ENCODE results near the gene LHPP.
"Not testable (repeated sequence)": the region's sequence is repeated elsewhere in the genome, so short reads cannot be mapped to it uniquely, and the experiment has no call there.

The LHPP gene

GRCh38 chr10:124461642-124462347, at the start of gene LHPP:
TSS of gene LHPP (plus strand) at chr10:124461823. CDS start at chr10:124461863, 40 bp downstream.
- peak; percentile 70 for DNase-seq (ENCODE audit: low read depth, low spot score)

GRCh38 chr10:124414076-124414475, 47.5 kb upstream of the LHPP start:
- no peak for DNase-seq (ENCODE audit: low read depth, low spot score)

- DNase-seq (ENCODE audit: low read depth, low spot score) = no peak
Observed at GRCh38 chr10:124415210-124415609, 46.4 kb upstream of the LHPP start.

- DNase-seq (ENCODE audit: low read depth, low spot score) = no peak
Observed at GRCh38 chr10:124416733-124417132, 44.9 kb upstream of the LHPP start.

- DNase-seq (ENCODE audit: low read depth, low spot score) = no peak
Observed at GRCh38 chr10:124417895-124418725, 43.5 kb upstream of the LHPP start.

GRCh38 chr10:124418726-124419501, 42.7 kb upstream of the LHPP start, which contains the start of gene OAT:
TSS of gene OAT (minus strand) at chr10:124418923. CDS start at chr10:124412171, 6,752 bp downstream.
- DNase-seq (ENCODE audit: low read depth, low spot score) = peak; percentile 91

- no peak for DNase-seq (ENCODE audit: low read depth, low spot score)
Observed at GRCh38 chr10:124419635-124420034, 42.0 kb upstream of the LHPP start.

- no peak for DNase-seq (ENCODE audit: low read depth, low spot score)
Observed at GRCh38 chr10:124420254-124420653, 41.4 kb upstream of the LHPP start.

- no peak for DNase-seq (ENCODE audit: low read depth, low spot score)
Observed at GRCh38 chr10:124422742-124423141, 38.9 kb upstream of the LHPP start.

- DNase-seq (ENCODE audit: low read depth, low spot score) = no peak
Observed at GRCh38 chr10:124423813-124424212, 37.8 kb upstream of the LHPP start.

GRCh38 chr10:124425227-124425962, 36.2 kb upstream of the LHPP start:
- no peak for DNase-seq (ENCODE audit: low read depth, low spot score)

GRCh38 chr10:124428207-124428777, 33.3 kb upstream of the LHPP start:
- DNase-seq (ENCODE audit: low read depth, low spot score) = no peak

- no peak for DNase-seq (ENCODE audit: low read depth, low spot score)
Observed at GRCh38 chr10:124429576-124429975, 32.0 kb upstream of the LHPP start.

- DNase-seq (ENCODE audit: low read depth, low spot score) = no peak
Observed at GRCh38 chr10:124430077-124430476, 31.5 kb upstream of the LHPP start.

GRCh38 chr10:124433461-124433860, 28.2 kb upstream of the LHPP start:
- no peak for DNase-seq (ENCODE audit: low read depth, low spot score)

- DNase-seq (ENCODE audit: low read depth, low spot score) = not testable (repeated sequence)
Observed at GRCh38 chr10:124435683-124436082, 25.9 kb upstream of the LHPP start.

- DNase-seq (ENCODE audit: low read depth, low spot score) = no peak
Observed at GRCh38 chr10:124436191-124436638, 25.4 kb upstream of the LHPP start.

GRCh38 chr10:124441694-124442093, 19.9 kb upstream of the LHPP start:
- not testable (repeated sequence) for DNase-seq (ENCODE audit: low read depth, low spot score)

- DNase-seq (ENCODE audit: low read depth, low spot score) = no peak
Observed at GRCh38 chr10:124446830-124447750, 14.5 kb upstream of the LHPP start.
